ENCODE measurements around the gene CALML4. TPM values are rescaled to one million over a fixed set of nuclear protein-coding genes. Genes with fewer than 3 reads are reported as not detected.

The CALML4 gene
- total RNA-seq, 3 donors from 2014 or later (not counting 1 experiment from before 2014, with no cell fraction given), result 2.1 to 3.9 (median 3.7) TPM

DNA sequence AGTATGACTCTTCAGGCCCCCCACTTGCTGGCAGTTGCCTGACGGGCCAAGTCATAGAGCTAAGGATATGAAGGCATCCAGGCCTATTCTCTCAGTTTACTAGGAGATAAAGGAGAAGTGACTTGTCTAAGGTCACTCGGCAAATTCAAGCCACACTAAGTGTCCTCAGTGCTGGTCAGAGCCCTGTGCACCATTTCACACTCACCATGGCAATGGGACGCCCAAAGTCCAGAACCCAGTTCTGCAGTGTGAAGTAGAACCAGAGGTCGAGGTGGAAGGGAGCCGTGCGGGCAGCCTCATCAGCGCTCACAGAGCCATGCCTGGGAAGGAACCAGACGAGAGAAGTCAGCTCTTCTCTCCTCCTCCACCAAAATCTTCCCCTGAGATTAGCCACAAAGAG, 13.2 kb upstream of the CALML4 start:
- H3K36me3 ChIP-seq (ENCODE audit: control insufficient read depth, insufficient read depth, low read length), result peaks cover 4% of the 10 kb centered on the region
- ATAC-seq, result no peak
- H3K4me3 ChIP-seq (ENCODE audit: low read length), result no peak overlapping the region
- TF ChIP-seq, protein P1, sequence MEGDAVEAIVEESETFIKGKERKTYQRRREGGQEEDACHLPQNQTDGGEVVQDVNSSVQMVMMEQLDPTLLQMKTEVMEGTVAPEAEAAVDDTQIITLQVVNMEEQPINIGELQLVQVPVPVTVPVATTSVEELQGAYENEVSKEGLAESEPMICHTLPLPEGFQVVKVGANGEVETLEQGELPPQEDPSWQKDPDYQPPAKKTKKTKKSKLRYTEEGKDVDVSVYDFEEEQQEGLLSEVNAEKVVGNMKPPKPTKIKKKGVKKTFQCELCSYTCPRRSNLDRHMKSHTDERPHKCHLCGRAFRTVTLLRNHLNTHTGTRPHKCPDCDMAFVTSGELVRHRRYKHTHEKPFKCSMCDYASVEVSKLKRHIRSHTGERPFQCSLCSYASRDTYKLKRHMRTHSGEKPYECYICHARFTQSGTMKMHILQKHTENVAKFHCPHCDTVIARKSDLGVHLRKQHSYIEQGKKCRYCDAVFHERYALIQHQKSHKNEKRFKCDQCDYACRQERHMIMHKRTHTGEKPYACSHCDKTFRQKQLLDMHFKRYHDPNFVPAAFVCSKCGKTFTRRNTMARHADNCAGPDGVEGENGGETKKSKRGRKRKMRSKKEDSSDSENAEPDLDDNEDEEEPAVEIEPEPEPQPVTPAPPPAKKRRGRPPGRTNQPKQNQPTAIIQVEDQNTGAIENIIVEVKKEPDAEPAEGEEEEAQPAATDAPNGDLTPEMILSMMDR (IDR thresholded peaks at IDR 0.05), result no peak
- peaks cover 5% of the 10 kb centered on the region in 2 donors for H3K4me1 Mint-ChIP-seq
- no peaks in the 10 kb centered on the region for H3K9me3 ChIP-seq (ENCODE audit: control insufficient read depth, insufficient read depth, low read length)
- no peaks in the 10 kb centered on the region for H3K27me3 ChIP-seq (ENCODE audit: control insufficient read depth, insufficient read depth, low read length)
- H3K9me3 Mint-ChIP-seq, result no peaks in the 10 kb centered on the region
- no peak overlapping the region for H3K27ac Mint-ChIP-seq
- no peak overlapping the region for H3K27ac ChIP-seq (ENCODE audit: low read length)
- intact Hi-C loops (cut with micrococcal nuclease), result no loop called here
- DNase-seq, result no peak
- no peak overlapping the region for H3K4me3 Mint-ChIP-seq
- H3K4me1 ChIP-seq (ENCODE audit: control insufficient read depth, insufficient read depth, low read length), result no peaks in the 10 kb centered on the region
- WGBS (ENCODE audit: insufficient coverage), result 94% methylated on average over 6 of the region's 8 CpGs
- H3K36me3 Mint-ChIP-seq, result no peaks in the 10 kb centered on the region
- no peaks in the 10 kb centered on the region for H3K27me3 Mint-ChIP-seq (ENCODE audit: low read depth in 2 of 2)

DNA sequence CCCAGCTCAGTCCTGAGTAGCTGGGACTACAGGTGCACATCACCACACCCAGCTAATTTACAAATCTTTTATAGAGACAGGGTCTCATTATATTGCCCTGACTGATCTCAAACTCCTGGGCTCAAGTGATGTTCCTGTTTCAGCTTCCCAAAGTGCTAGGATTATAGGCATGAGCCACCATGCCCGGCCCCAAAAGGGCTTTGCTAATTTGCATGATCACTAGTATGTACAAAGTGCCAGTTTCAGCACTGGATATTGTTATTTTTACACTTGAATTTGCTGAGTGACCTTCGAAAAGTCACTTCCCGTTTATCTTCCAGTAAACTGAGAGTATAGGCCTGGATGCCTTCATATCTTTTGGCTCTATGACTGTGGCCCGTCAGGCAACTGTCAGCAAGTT, 12.2 kb upstream of the CALML4 start:
- Histone ChIP-seq H3K36me3 (ENCODE audit: control insufficient read depth, insufficient read depth, low read length) (peaks cover 4% of the 10 kb centered on the region), H3K27me3 (ENCODE audit: control insufficient read depth, insufficient read depth, low read length) (no peaks in the 10 kb centered on the region), H3K9me3 (ENCODE audit: control insufficient read depth, insufficient read depth, low read length) (no peaks in the 10 kb centered on the region), H3K27ac (ENCODE audit: low read length) (no peak overlapping the region), H3K4me1 (ENCODE audit: control insufficient read depth, insufficient read depth, low read length) (no peaks in the 10 kb centered on the region), H3K4me3 (ENCODE audit: low read length) (no peak overlapping the region)
- Mint-ChIP-seq H3K27me3 (ENCODE audit: low read depth in 2 of 2) (no peaks in the 10 kb centered on the region), H3K36me3 (no peaks in the 10 kb centered on the region), H3K4me3 (no peak overlapping the region), H3K4me1 (peaks cover 0 to 5% of the 10 kb centered on the region in 2 donors), H3K27ac (no peak overlapping the region), H3K9me3 (no peaks in the 10 kb centered on the region)
- 96% methylated on average over 4 of the region's 4 CpGs for WGBS (ENCODE audit: insufficient coverage)
- TF ChIP-seq, protein P1 (IDR thresholded peaks at IDR 0.05), result no peak
- intact Hi-C loops (cut with micrococcal nuclease), result no loop called here
- no peak for DNase-seq
- no peak for ATAC-seq

DNA sequence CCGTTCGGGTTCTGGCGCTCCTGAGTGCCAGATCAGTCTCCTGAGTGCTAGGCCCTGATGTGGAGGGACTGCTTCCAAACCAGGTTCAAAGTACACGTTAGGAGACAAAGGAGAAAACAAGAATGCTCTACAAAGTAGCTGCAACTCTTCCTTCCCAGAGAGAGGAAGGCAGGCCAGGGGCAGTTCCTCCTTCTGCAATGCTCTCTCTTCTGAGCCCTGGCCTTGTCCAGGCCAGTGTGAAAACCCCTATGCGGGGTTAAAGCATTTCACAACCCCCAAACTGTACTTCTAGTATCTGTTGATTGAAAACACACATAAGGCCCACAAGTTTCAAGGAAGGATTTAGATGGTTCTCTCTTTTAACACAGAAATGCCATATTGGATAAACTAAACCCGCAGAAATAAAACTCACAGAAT, 9.7 kb upstream of the CALML4 start:
- H3K27ac Mint-ChIP-seq, result no peak overlapping the region
- no peaks in the 10 kb centered on the region for H3K36me3 Mint-ChIP-seq

More for the DNA sequence above, 9.7 kb upstream of the CALML4 start:
- ATAC-seq (no peak), DNase-seq (no peak)
- TF ChIP-seq, protein P1 (IDR thresholded peaks at IDR 0.05), result no peak
- Mint-ChIP-seq H3K27me3 (ENCODE audit: low read depth in 2 of 2) (no peaks in the 10 kb centered on the region), H3K9me3 (no peaks in the 10 kb centered on the region), H3K4me3 (no peak overlapping the region), H3K4me1 (peaks cover 5 to 6% of the 10 kb centered on the region in 2 donors)
- no peak overlapping the region for H3K27ac ChIP-seq (ENCODE audit: low read length)
- H3K4me1 ChIP-seq (ENCODE audit: control insufficient read depth, insufficient read depth, low read length), result peaks cover 10% of the 10 kb centered on the region
- H3K36me3 ChIP-seq (ENCODE audit: control insufficient read depth, insufficient read depth, low read length), result peaks cover 4% of the 10 kb centered on the region
- no peaks in the 10 kb centered on the region for H3K9me3 ChIP-seq (ENCODE audit: control insufficient read depth, insufficient read depth, low read length)
- 89% methylated on average over 6 of the region's 6 CpGs for WGBS (ENCODE audit: insufficient coverage)
- intact Hi-C loops (cut with micrococcal nuclease), result no loop called here
- H3K4me3 ChIP-seq (ENCODE audit: low read length), result no peak overlapping the region
- H3K27me3 ChIP-seq (ENCODE audit: control insufficient read depth, insufficient read depth, low read length), result no peaks in the 10 kb centered on the region
